Right lobe of liver (tissue), 4 donors: ENCODE results near the gene GRM5.

Experiments used
- CTCF ChIP-seq, 4 donors: fragments of 200-600 bp in 3 of 4; fragments of 450-650 bp in 1 of 4; IDR thresholded peaks; one replicate each; pipeline versions ENCODE4 v1.5.1 to v1.8.0; 2016 to 2022; ENCODE audit warnings: antibody characterized with exemption in 4 of 4, mild to moderate bottlenecking in 2 of 4
- POLR2A ChIP-seq: fragments of 450-650 bp; IDR thresholded peaks from one replicate; pipeline ENCODE4 v1.6.1; 2017; ENCODE audit warnings: antibody characterized with exemption, mild to moderate bottlenecking
- donor health status: DM: no; HTN: no; CAD: no.
- donor health status: DM: no; HTN: no; CAD: no.
- donor health status: DM: no; HTN: yes; CAD: no.

DNA sequence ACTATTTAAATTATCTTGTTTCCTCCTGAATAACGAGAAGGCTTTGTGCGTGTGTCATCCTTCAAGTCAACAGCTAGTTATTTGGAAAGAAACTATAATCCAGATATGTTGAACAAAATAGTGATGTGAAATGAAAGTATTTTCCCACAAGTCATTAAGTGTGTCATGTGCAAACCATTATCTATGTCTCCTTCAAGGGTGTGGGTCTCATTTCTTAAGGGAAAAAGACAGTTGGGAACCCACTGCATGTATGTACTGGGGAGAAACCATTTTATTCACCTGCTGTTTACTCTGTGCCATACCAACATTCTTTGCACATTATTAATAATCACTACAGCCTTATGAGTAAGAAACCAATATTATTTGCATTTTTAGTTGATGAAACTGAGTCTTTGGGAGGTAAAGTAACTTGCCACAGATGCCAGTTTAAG lies 582.9 kb downstream of the GRM5 start:
- no peak for TF ChIP-seq CTCF (IDR thresholded peaks at IDR 0.05)
- TF ChIP-seq POLR2A, result no peak
